SK-N-SH (cell line): ENCODE measurements around the gene IFIT5.
"Not testable (repeated sequence)": the region's sequence is repeated elsewhere in the genome, so short reads cannot be mapped to it uniquely, and the experiment has no call there.

Source experiments
- ELF1 ChIP-seq: IDR thresholded peaks from 2 replicates; pipeline ENCODE4 v1.4.0; 2012
- FOXM1 ChIP-seq: IDR thresholded peaks from 2 replicates; pipeline ENCODE4 v1.4.0; 2012; ENCODE audit warnings: low read depth, mild to moderate bottlenecking
- MAX ChIP-seq: IDR thresholded peaks from 2 replicates; pipeline ENCODE4 v1.4.0; 2012; ENCODE audit warnings: low read depth
- NRF1 ChIP-seq: IDR thresholded peaks from 2 replicates; pipeline ENCODE4 v1.6.1; 2012; ENCODE audit warnings: low read depth, mild to moderate bottlenecking, low read length
- POLR2AphosphoS5 ChIP-seq: IDR thresholded peaks from 2 replicates; pipeline ENCODE4 v1.6.1; 2012; ENCODE audit warnings: low read depth, low read length
- RFX5 ChIP-seq: IDR thresholded peaks from 2 replicates; pipeline ENCODE4 v1.6.1; 2012; ENCODE audit warnings: mild to moderate bottlenecking, improper control_type of control experiment, low read length
- TF ChIP-seq, protein P1 (sequence below): fragments of 200-600 bp; sonication (generic); IDR thresholded peaks from 2 replicates; pipeline ENCODE4 v1.6.1; 2017; ENCODE audit warnings: antibody characterized with exemption, mild to moderate bottlenecking, moderate library complexity

DNA sequence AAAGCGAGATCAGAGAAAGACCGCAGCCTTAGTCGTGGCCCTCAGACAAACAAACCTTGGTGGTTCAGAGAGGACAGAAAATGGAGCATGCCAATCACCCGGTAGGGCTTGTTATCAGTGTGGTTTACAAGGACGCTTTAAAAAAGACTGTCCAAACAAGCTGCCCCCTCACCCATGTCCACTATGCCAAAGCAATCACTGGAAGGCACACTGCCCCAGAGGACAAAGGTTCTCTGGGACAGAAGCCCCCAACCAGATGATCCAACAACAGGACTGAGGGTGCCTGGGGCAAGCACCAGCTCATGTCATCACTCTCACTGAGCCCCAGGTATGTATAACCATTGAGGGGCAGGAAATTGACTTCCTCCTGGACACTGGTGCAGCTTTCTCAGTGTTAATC, 5.1 kb upstream of the IFIT5 start:
- TF ChIP-seq, protein P1, sequence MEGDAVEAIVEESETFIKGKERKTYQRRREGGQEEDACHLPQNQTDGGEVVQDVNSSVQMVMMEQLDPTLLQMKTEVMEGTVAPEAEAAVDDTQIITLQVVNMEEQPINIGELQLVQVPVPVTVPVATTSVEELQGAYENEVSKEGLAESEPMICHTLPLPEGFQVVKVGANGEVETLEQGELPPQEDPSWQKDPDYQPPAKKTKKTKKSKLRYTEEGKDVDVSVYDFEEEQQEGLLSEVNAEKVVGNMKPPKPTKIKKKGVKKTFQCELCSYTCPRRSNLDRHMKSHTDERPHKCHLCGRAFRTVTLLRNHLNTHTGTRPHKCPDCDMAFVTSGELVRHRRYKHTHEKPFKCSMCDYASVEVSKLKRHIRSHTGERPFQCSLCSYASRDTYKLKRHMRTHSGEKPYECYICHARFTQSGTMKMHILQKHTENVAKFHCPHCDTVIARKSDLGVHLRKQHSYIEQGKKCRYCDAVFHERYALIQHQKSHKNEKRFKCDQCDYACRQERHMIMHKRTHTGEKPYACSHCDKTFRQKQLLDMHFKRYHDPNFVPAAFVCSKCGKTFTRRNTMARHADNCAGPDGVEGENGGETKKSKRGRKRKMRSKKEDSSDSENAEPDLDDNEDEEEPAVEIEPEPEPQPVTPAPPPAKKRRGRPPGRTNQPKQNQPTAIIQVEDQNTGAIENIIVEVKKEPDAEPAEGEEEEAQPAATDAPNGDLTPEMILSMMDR = not testable (repeated sequence)
- not testable (repeated sequence) for TF ChIP-seq POLR2AphosphoS5, MAX, RFX5, ELF1, FOXM1, NRF1
